Ovary (tissue), 9 donors: ENCODE results near the gene BCL2L15. TPM values are rescaled to one million over a fixed set of nuclear protein-coding genes. Genes with fewer than 3 reads are reported as not detected.

Source experiments
- DNase-seq, 5 donors: peaks; one replicate each; pipeline ENCODE4 v3.0.0-alpha.2; 2019 to 2020
- H3K27ac ChIP-seq, 2 donors: fragments of 200-600 bp; one replicate each; pipeline versions ENCODE4 v1.5.1 to v1.8.0; 2019 to 2022
- H3K27me3 ChIP-seq: fragments of 200-600 bp; one replicate; pipeline ENCODE4 v1.8.0; 2022
- H3K36me3 ChIP-seq: fragments of 200-600 bp; sonication (generic); one replicate; pipeline ENCODE4 v1.5.1; 2019
- H3K4me1 ChIP-seq: one replicate; pipeline ENCODE4 v1.8.1; 2013; ENCODE audit warnings: mild to moderate bottlenecking, moderate library complexity; ENCODE audit not compliant: insufficient read depth
- H3K4me3 ChIP-seq: fragments of 200-600 bp; sonication (generic); one replicate; pipeline ENCODE4 v1.5.1; 2017
- H3K9me3 ChIP-seq, 2 donors: fragments of 200-600 bp in 1 of 2; sonication (generic) in 1 of 2; one replicate each; pipeline versions ENCODE4 v1.5.1 to v1.8.1; 2013 to 2019; ENCODE audit warnings: mild to moderate bottlenecking in 1 of 2, moderate library complexity in 1 of 2
- CTCF ChIP-seq, 3 donors: fragments of 450-650 bp in 2 of 3; fragments of 200-600 bp in 1 of 3; IDR thresholded peaks; one replicate each; pipeline versions ENCODE4 v1.5.1 to v1.8.0; 2016 to 2022; ENCODE audit warnings: antibody characterized with exemption in 3 of 3, mild to moderate bottlenecking in 1 of 3
- EP300 ChIP-seq: sonication (generic); formaldehyde crosslinking; IDR thresholded peaks from one replicate; pipeline ENCODE4 v1.6.1; 2017; ENCODE audit warnings: antibody characterized with exemption
- POLR2A ChIP-seq: fragments of 450-650 bp; IDR thresholded peaks from one replicate; pipeline ENCODE4 v1.6.1; 2017; ENCODE audit warnings: antibody characterized with exemption, mild to moderate bottlenecking, moderate library complexity
- WGBS, 3 donors: extraction: QIAGEN DNeasy Blood & Tissue Kit in 1 of 3; methylation state at CpG; one replicate each; pipeline versions ENCODE4 v1.1.5 to v1.1.7; 2013 to 2017; 5-methylcytosine and 5-hydroxymethylcytosine counted together
- intact Hi-C, 4 donors: fragments of 100-400 bp; cut with DNase I; formaldehyde crosslinking; loops; one replicate each; pipeline versions ENCODE4 v1.11.0 to v1.15.1; 2022 to 2023
- polyA plus RNA-seq, 2 donors: library from polyadenylated mRNA; stranded (reverse); fragments of 200-250 nt in 1 of 2; fragments of 350-450 nt in 1 of 2; fragmentation: Illumina TruSeq in 1 of 2; extraction: RNeasy Lipid Tissue Mini Kit (QIAGEN cat#74804) in 1 of 2; gene quantifications; one replicate each; pipeline ENCODE4 v1.2.3, GENCODE V29; 2013 to 2014
- total RNA-seq, 7 donors: library from RNA; depleted of rRNA in 2 of 7; stranded (reverse); fragments of >200 nt in 2 of 7; fragmentation: NEBNext Ultra II Directional in 3 of 7; extraction: Animal tissue kit (Norgen Biotek cat#: 25700) in 3 of 7; gene quantifications; one replicate each; pipeline versions ENCODE4 v1.1.0 to v1.2.4, GENCODE V29; 2016 to 2023
- donor health status: DM: no; HTN: no; CAD: no; lungs with moderate emphysema.
- donor health status: DM: no; HTN: no; CAD: no.
- donor health status: Bipolar disorder and iron deficiency.
- donor health status: DM: yes; HTN: yes; CAD: no.
- donor health status: DM: no; HTN: no; CAD: no.
- donor health status: DM: yes; HTN: yes; CAD: no.

Gene BCL2L15
- total and polyA plus RNA-seq, 9 donors = 0.18 to 6.7 (median 0.68) TPM

DNA sequence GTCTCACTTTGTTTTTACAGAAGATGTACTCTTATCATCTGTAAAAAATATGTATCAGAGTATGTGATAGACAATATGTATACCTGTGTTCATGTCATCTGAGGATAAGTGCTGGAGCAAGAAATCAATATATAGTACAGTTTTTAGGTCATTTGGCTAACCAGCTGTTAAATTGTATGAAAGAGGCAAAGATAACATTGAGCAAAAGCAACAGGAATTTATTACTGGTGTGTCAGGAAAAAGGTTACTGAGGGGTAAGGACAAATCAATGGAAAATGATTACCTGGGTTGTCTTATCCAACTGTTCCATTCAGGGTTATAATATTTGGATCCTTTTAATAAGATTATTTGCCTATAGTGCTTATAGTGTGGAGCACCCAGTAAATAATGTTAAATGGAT, 46.6 kb upstream of the BCL2L15 start:
- Histone ChIP-seq H3K9me3 (no peaks in the 10 kb centered on the region), H3K36me3 (no peaks in the 10 kb centered on the region), H3K4me3 (no peak overlapping the region), H3K4me1 (peaks cover 10% of the 10 kb centered on the region), H3K27me3 (no peaks in the 10 kb centered on the region), H3K27ac (no peak overlapping the region)
- TF ChIP-seq CTCF (IDR thresholded peaks at IDR 0.05) (no peak), POLR2A (no peak), EP300 (no peak)
- DNase-seq = no peak
- intact Hi-C loops = no loop called here

- DNase-seq = no peak
- Histone ChIP-seq H3K4me3 (peak overlapping the region; percentile 76), H3K27me3 (no peaks in the 10 kb centered on the region), H3K9me3 (no peaks in the 10 kb centered on the region), H3K27ac (no peak overlapping the region), H3K36me3 (no peaks in the 10 kb centered on the region), H3K4me1 (peaks cover 11% of the 10 kb centered on the region)
- intact Hi-C loops = no loop called here
- 2 to 10% (median 3%) methylated on average over 3 of the region's 3 CpGs for WGBS, 3 donors
- no peak for TF ChIP-seq EP300
- no peak for TF ChIP-seq CTCF (IDR thresholded peaks at IDR 0.05)
- TF ChIP-seq POLR2A = no peak
These were observed 44.1 kb upstream of the BCL2L15 start for GRCh38 chr1:113931451-113931851.

DNA sequence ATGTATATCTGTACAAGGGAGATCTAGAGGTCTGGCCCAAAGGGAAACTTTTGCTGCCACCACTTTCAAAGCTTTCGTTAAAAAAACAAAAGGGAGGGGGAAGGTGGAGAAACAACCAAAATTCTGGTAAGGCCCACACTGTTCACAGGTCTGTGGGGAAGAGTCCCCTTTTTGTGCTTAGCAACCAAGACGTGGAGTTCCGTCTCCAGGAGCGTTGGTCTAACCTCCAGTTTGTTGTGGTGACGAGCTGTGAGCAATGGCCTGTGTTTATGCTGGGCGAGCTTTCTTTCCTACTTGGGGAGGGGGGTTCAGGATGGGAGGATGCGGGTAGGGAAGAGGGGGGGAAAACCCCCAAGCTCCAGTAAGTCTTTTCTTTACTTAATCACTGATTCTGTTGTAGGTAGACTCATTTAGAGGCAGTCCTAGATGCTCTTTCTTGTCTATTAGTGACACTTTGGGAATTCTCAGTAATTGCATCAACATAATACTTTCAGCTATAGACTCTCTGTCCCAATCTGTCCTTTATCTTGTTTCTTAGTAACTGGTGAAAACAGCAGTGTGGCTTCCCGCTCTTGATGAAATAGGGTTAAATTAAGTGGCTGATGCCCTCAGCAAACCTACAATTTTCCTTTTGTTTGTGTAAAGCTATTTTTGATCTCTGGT, 43.2 kb upstream of the BCL2L15 start:
- TF ChIP-seq EP300 = no peak
- no peak for TF ChIP-seq CTCF (IDR thresholded peaks at IDR 0.05)
- no peak for TF ChIP-seq POLR2A
- intact Hi-C loops = no loop called here
- 0 to 3% (median 1%) methylated on average over 8 of the region's 8 CpGs for WGBS, 3 donors

DNA sequence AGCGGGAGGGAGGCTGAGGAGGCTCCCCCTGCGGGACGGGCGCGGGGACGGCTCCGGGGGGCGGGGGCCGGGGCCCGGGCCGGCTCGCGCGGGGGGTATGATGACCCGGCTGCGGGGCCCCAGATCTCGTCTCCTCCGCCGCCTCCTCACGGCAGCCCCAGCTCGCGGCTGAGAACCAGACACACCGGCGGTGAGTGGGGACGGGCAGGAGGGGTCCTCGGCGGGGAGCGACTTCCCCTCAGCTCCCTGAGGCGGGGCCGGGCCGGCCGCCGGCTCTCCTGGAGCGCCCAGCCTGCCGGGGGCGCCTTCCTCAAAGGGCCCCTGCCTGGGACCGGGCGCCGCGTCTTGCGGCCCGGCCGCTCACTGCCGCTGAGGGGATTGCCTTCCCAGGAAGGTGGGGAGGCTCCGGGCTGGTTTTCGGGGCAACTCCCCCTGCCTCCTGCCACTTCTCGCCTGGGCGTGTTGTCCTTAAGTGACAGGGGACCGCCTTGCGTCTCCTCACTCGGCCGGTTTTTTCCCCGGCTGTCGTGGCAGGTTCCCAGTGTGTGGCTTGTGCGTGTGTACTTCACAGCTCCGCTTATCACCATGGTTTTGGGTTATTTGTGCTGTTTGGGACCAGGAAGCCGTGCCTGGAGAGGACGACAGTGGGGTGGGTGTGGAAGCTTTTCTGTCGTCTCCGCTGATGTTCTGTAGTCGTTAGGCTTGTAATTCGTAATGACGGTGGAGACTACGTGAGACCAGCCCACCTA, 42.5 kb upstream of the BCL2L15 start:
- 0 to 2% (median 0%) methylated on average over 27 to 64 of the region's 64 CpGs for WGBS, 3 donors
- Histone ChIP-seq H3K4me3 (peak overlapping the region; percentile 76), H3K4me1 (peaks cover 10% of the 10 kb centered on the region), H3K27ac (peak overlapping the region; percentile 82 to 89), H3K9me3 (no peaks in the 10 kb centered on the region), H3K27me3 (no peaks in the 10 kb centered on the region), H3K36me3 (no peaks in the 10 kb centered on the region)
- TF ChIP-seq EP300 (no peak), CTCF (IDR thresholded peaks at IDR 0.05) (no peak), POLR2A (no peak)
- peak in 4 of 5 donors; percentile 32 to 68 (median 41) for DNase-seq
- intact Hi-C loops = loop anchor here in 2 of 4 donors (2.0 kb wide), 1 partner anchor 25 kb away; the partner anchor contains the start of genes AP4B1 (in 2 of the 2) and DCLRE1B (in 2 of the 2)

More for the DNA sequence above, 43.2 kb upstream of the BCL2L15 start:
- Histone ChIP-seq H3K4me1 (peaks cover 10% of the 10 kb centered on the region), H3K27me3 (no peaks in the 10 kb centered on the region), H3K4me3 (peak overlapping the region; percentile 76), H3K36me3 (no peaks in the 10 kb centered on the region), H3K9me3 (no peaks in the 10 kb centered on the region), H3K27ac (peak overlapping the region; percentile 82 to 89)
- peak in 2 of 5 donors; percentile 39 to 45 for DNase-seq
